ENCODE results near the gene GPI.
A peak's percentile ranks its signal among the peaks of the same experiment; 100 is the strongest.
"Not testable (repeated sequence)": the region's sequence is repeated elsewhere in the genome, so short reads cannot be mapped to it uniquely, and the experiment has no call there.

GPI gene

GRCh38 chr19:34364830-34365462, at the start of gene GPI:
TSS of gene GPI (plus strand) at chr19:34365196. CDS start at chr19:34365267, 71 bp downstream.
- DNase-seq: peak in 54 of 58 donors; percentile 5 to 77 (median 50)

GRCh38 chr19:34316247-34316646, 48.7 kb upstream of the GPI start:
- DNase-seq: no peak

- DNase-seq: no peak
Measured at GRCh38 chr19:34316741-34317301, 48.2 kb upstream of the GPI start.

GRCh38 chr19:34317311-34317927, 47.6 kb upstream of the GPI start:
- DNase-seq: no peak

DNA sequence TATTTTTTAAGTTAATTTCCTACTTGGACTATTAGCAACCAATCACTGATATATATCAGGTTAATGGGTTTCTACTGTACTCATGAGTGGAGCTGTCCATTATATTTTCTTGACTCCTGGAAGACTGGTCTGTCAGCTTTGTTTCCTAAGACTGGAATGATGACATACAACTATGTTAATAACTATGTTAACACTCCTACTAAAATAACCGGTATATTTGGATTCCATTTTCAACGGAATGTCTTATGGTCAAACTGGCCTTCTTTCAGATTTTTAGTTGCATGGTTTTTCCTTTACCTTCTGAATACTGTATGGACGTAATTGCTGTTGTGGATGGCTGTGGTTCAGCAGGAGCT, 45.8 kb upstream of the GPI start:
- DNase-seq: no peak

DNA sequence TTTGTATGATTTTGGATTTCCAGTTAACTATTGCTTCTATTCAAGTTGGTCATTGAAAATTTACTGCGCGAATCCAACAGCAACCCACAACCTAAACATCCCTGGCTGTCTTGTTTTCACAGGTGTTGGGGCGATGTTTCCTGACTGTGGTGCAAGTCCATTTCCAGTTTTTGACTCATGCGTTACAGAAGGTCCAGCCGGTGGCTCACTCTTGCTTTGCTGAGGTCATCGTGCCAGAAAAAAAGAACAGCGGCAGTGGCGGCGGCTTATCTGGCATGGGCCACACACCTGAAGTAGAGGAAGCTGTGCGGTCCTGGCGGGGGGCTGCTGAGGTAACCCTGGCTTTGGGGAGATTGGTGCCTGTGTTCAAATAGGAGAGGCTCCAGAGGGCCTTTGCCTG, 45.2 kb upstream of the GPI start:
- peak in 1 of 58 donors; percentile 9 for DNase-seq

- DNase-seq: peak in 3 of 58 donors; percentile 8 to 35 (median 23)
Measured at GRCh38 chr19:34320277-34320676, 44.7 kb upstream of the GPI start.

DNA sequence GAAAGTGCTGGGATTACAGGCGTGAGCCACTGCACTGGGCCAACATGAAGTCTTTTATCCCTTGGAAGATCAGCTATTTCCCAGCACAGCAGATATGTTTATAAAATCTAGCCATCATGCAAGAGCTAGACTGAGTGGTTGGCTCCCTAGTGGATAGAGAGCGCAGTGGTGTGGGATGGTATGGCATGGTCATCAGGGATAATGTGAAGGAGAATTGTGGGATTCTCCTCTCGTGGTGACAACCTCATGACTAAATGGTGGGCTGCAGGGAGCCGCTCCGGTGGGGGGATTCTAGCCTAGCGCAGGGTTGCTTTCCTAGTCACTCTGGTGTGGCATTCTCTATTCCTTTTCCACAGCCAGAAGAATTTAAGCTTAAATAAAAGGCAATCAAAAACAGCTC, 43.3 kb upstream of the GPI start:
- DNase-seq: no peak

- DNase-seq: no peak
Measured at GRCh38 chr19:34323433-34324204, 41.4 kb upstream of the GPI start.

- no peak for DNase-seq
Measured at GRCh38 chr19:34324320-34324719, 40.7 kb upstream of the GPI start.

DNA sequence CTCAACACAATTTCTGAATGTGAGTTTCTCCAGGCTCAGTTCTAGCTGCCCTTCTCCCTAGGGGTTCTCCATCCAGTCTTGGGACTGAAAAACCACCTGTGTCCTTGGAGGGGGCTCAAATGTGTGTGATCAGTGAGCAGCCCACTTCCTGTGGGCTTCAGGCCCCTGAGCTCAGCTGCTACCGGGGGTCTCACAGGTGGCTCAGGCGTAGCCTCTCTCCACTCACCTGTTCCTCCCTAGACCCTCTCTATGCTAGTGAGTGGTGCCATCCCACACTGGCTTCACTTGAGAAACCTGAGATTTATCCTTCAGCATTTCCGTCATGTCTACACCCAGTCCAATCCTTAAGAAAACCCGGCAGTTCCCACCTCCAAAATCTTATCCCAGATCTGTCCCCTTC, 39.8 kb upstream of the GPI start:
- no peak for DNase-seq

GRCh38 chr19:34325981-34326787, 38.8 kb upstream of the GPI start:
- DNase-seq: no peak

DNA sequence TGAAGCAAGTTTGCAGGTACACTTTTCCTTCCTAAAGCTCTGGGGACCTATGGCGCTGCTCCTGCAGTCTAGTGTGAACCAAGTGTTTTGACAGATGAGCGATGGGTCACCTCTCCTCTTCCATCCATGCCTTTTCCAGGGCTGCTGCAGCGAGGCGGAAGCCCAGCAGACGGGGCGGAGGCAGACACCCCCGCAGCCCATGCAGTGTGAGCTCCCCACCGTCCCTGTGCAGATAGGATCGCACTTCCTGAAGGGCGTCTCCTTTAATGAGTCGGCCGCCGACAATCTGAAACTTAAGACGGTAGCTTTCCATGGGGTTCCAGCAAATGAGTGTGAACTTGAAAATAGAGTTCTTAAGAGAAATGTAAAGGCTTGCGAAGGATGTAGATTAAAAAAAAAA, 37.1 kb upstream of the GPI start:
- DNase-seq: no peak

DNA sequence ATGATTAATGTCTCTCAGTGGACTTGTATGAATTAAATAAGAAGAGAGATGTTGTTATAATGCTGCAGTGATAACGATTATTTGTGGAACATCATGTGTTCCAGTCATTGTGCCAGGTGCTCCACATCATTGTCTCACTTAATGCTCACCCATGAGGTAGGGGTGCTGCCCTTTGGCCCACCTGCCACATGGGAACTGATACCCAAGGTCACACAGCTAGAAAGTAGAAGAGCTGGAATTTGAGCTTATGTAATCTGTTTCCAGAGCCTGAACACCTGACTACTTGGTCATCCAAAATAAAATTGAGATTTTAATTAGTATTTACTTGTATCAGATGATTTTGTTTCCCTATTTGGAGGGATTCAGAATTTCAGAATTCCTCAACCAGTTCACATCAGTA, 36.0 kb upstream of the GPI start:
- DNase-seq: no peak

DNA sequence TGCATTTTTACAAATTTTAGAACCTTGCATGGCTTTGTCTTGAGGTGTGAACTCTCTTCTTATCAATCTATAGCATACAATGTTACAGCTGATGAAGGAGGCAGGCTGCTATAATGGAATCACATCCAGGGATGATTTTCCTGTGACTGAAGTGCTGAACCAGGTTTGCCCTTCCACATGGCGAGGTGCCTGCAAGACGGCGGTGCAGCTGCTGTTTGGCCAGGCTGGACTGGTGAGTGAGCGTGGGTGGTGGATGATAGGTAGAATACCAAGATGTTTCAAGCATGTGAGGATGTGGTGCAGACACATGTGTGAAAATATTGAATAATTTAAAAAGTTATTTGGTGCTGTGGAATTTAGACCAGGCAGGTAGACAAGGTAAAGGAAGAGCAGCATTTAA, 34.9 kb upstream of the GPI start:
- no peak for DNase-seq

GRCh38 chr19:34330596-34330995, 34.4 kb upstream of the GPI start:
- DNase-seq: not testable (repeated sequence)

GRCh38 chr19:34331596-34331995, 33.4 kb upstream of the GPI start:
- DNase-seq: not testable (repeated sequence)

GRCh38 chr19:34332027-34332760, 32.8 kb upstream of the GPI start:
- no peak for DNase-seq

- DNase-seq: no peak
Measured at GRCh38 chr19:34335914-34336313, 29.1 kb upstream of the GPI start.

GRCh38 chr19:34336781-34337271, 28.2 kb upstream of the GPI start:
- DNase-seq: no peak

- peak in 3 of 58 donors; percentile 6 to 33 (median 11) for DNase-seq
Measured at GRCh38 chr19:34337739-34338138, 27.3 kb upstream of the GPI start.
